ENCODE data around the gene PRKAR2A. TPM values are rescaled to one million over a fixed set of nuclear protein-coding genes. Genes with fewer than 3 reads are reported as not detected.
"Not testable (repeated sequence)": the region's sequence is repeated elsewhere in the genome, so short reads cannot be mapped to it uniquely, and the experiment has no call there.

Gene PRKAR2A
- polyA plus RNA-seq, 4 donors = 31.6 to 50.0 (median 40.4) TPM

DNA sequence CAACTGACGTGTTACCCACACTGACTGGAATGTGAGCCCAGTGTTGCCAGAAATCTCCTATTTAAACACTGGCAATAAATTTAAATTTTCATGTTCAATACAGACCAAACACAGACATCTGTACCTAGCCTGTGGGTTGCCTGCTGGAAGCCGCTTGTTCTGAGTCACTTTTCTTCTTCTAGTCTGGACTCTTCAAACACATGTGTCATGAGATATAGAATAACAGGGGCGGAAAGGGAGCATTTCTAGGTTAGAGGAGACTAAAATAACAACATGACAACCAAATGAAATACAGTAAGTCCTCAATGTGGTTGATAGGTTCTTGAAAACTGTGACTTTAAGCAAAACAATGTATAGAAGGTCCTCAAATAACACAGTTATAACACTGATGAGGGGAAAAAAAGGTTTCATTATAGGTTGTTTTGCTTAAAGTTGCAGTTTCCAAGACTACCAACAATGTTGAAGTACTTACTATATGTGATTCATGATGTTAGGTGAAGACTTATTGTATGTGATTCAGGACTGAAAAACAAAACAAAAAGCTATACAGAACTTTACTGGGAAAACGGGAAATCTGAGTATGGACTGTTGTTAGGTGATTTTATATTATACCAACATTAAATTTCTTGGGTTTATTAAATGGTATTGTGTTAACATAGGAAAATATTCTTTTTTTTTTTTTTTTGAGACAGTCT, 63.1 kb downstream of the PRKAR2A start:
- no peak for DNase-seq (ENCODE audit: low read depth in 4 of 4, low spot score in 3 of 4)

DNA sequence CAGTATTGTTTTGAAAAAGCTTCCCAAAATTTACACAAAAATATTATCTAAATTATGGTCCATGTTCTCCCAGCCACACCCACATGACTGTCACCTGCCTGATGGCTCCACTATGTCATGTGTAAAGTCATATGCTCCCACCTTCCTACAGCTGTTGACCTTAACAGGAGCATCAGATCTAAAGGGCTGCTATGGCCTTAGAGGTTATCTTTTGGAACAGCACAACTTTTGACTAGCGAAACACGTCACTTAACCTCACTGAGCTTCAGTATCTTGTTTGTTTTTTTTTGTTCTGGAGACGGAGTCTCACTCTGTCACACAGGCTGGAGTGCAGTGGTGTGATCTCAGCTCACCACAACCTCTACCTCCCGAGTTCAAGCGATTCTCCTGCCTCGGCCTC, 64.4 kb downstream of the PRKAR2A start:
- no peak for DNase-seq (ENCODE audit: low read depth in 4 of 4, low spot score in 3 of 4)

DNA sequence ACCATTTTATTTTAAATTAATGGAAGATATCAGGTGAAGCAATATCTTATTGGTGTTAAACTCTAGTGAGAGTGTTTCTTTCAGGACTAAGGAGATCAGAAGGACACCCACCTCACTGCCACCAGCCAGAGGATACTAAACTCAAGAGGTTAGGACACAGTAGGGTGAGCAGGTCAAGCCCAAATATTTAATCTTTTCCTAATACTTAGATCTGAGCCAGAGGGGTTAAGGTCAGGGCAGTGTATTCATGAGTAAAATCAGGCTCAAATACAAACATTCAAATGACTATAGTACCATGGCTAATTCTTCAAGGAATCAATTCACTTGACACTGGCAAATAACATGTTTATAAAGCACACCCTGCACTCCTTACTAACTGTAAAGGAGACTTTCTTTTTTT, 65.6 kb downstream of the PRKAR2A start:
- no peak for DNase-seq (ENCODE audit: low read depth in 4 of 4, low spot score in 3 of 4)

DNA sequence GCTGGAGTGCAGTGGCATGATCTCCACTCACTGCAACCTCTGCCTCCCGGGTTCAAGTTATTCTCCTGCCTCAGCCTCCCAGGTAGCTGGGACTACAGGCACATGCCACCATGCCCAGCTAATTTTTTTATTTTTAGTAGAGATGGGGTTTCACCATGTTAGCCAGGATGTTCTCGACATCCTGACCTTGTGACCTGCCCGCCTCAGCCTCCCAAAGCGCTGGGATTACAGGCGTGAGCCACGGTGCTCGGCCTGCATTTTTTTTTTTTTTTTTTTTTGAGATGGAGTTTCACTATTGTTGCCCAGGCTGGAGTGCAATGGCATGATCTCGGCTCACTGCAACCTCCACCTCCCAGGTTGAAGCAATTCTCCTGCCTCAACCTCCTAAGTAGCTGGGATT, 69.1 kb downstream of the PRKAR2A start:
- not testable (repeated sequence) for DNase-seq (ENCODE audit: low read depth in 4 of 4, low spot score in 3 of 4)

DNA sequence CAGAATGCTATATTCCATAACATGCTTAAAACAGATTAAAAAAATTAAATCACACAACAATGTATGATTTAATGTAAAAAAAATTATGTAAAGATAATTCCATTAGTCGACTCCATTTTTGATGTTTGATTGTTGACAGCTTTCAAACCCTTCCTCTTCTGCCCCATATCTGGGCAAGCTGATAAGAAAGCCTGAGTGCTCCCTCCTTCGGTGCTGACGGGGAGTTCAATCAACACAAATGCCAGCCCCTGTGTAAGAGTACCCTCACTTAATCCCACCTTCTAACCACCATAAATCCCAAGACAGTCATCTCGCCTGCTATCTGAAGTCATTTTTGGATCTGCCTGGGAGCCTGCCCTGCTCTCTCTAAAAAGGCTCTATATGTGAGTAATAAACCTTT, 70.8 kb downstream of the PRKAR2A start:
- no peak for DNase-seq (ENCODE audit: low read depth in 4 of 4, low spot score in 3 of 4)

DNA sequence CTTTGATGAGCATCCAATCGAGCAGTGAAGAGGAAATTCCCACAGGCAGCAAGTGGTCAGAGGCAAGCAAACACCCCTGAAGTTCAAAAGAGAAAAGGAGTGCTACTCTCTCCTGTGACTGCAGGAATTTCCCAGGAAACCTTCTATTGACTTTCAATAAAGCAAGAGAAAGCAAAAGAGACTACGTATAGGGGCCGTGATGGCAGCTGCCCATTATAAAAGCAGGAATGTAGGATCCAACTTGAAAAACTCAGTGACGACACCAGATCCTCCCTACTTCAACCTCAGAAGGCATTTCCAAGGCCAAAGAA, 77.5 kb downstream of the PRKAR2A start:
- no peak for DNase-seq (ENCODE audit: low read depth in 4 of 4, low spot score in 3 of 4)

DNA sequence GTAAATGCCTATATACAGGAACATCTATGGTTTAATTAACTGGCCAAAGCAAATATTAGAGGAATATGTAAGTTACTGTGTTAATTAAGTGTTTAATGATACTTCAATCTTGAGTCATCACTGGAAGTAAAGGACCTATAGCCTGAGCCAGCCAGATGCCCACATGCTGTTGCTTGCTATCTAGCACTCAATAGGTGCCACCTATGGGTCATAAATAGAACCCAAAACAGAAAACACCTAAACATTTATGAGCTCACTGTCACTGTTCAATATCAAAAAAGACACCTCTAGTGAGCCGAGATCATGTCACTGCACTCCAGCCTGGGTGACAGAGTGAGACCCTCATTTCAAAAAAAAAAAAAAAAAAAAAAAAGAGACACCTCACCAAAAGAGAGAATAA, 82.3 kb downstream of the PRKAR2A start:
- no peak for DNase-seq (ENCODE audit: low read depth in 4 of 4, low spot score in 3 of 4)

DNA sequence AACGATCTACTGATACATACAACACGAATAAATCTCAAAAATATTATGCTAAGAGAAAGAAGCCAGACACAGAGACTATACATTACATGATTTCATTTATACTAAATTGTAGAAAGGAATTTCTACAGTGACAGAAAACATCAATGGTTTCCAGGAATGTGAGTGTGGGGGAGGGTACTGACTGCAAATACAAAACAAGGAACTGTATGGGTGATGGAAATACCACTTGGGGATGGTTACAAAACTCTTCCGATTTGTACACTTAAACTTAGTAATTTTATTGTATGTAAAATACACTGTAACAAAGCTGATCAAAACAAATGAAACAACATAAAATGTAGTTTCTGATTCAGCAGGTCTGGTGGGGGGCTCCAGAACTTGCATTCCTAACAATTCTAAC, 84.9 kb downstream of the PRKAR2A start:
- no peak for DNase-seq (ENCODE audit: low read depth in 4 of 4, low spot score in 3 of 4)

DNA sequence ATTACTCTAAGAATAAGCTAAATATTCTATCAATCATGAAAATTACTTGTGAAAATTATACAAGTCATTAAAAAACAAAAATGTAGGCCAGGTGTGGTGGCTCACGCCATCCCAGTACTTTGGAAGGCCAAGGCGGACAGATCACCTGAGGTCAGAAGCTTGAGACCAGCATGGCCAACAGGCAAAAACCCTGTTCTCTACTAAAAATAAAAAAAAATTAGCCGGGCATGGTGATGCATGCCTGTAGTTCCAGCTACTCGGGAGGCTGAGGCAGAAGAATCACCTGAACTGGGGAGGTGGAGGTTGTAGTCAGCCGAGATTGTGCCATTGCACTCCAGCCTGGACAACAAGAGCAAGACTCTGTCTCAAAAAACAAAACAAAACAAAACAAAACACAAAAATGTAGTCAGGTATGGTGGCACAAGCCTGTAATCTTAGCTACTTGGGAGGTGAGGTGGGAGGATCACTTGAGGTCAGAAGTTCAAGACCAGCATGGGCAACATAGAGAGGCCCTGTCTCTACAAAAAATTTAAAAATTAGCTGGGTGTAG, 87.6 kb downstream of the PRKAR2A start:
- DNase-seq (ENCODE audit: low read depth in 4 of 4, low spot score in 3 of 4) = not testable (repeated sequence)

DNA sequence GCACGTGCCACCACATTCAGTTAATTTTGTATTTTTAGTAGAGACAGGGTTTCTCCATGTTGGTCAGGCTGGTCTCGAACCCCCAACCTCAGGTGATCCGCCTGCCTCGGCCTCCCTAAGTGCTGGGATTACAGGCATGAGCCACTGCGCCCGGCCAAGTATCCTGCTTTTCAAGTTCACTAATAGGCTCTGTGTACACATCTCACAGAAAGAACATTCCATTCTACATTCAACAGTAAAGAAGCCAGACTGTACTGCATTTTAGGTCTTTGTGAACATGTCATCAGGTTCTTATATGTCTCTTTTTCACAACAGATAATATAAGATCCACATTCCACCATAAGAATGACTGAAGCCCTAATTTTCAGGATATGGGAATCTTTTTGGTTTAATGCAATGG, 88.1 kb downstream of the PRKAR2A start:
- DNase-seq (ENCODE audit: low read depth in 4 of 4, low spot score in 3 of 4) = not testable (repeated sequence)

DNA sequence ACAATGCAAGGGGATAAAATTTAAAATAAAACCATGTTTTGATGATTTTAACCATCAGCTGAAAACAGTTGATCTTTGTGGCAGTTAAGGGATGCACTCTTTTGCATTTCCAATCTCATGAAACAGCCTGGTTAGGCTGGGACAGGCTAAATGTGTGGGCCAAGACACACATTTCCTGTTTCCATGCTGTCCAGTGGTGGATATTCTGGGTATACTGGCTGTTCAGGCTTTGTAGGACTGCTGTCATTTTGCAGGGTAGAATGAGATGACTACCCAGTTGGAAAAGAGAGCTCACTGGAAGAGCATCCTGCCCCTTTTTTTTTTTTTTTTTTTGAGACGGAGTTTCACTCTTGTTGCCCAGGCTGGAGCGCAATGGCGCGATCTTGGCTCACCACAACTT, 88.6 kb downstream of the PRKAR2A start:
- DNase-seq (ENCODE audit: low read depth in 4 of 4, low spot score in 3 of 4) = no peak

DNA sequence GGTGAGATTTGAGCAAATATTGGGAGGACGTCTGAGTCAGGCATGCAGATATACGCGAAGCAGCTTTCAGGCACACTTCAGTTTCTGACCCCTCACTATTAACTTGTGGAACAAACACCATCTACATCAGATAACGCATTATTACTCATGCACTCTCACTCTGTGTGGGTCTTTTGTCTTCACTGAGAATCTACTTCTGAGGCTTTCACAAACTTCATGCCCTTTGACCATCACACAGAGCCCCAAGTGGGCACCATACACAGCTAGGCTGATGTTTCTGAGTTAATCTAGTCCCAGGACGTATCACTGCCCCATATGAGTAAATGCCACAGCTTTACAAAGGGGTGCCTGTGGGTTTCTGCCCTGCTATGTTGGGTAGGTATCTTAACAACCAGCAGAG, 91.0 kb downstream of the PRKAR2A start:
- no peak for DNase-seq (ENCODE audit: low read depth in 4 of 4, low spot score in 3 of 4)

DNA sequence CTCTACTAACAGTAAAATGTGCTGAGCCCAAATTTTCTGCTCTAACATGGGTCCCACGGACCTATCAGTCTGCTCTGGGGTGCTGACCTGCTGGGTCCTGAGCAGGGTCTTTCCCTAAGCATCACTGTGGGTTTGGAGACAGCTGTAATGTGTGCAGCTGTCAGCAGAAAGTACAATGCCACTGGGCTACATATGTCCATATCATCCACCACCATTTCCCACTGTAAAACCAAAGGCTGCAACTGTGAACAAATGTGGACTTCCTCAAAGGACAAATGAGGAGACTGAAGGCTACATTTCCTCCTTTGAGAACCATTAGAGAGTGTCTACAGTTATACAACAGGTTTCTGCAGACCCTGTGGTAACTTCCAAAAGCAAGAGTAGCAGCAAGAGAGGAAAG, 96.8 kb downstream of the PRKAR2A start:
- no peak for DNase-seq (ENCODE audit: low read depth in 4 of 4, low spot score in 3 of 4)

DNA sequence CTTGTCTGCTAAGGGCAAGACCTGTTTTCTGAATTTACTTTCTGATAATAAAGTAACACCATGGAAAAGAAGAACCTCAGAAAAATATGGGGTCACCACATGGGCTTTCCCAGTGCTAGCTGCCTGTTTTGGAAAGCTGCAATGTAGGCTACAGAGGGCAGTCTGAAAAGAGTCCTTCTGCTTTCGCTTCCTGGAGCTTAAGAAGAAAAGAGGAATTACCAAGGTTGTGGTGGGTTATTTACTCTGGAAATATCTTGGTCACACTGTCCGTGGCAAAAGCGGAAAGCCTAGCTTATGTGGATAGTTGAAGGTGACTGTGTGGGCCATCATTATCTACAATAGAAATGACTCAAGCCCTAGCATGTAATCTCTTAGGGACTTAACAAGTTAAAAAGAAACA, 98.9 kb downstream of the PRKAR2A start:
- no peak for DNase-seq (ENCODE audit: low read depth in 4 of 4, low spot score in 3 of 4)

DNA sequence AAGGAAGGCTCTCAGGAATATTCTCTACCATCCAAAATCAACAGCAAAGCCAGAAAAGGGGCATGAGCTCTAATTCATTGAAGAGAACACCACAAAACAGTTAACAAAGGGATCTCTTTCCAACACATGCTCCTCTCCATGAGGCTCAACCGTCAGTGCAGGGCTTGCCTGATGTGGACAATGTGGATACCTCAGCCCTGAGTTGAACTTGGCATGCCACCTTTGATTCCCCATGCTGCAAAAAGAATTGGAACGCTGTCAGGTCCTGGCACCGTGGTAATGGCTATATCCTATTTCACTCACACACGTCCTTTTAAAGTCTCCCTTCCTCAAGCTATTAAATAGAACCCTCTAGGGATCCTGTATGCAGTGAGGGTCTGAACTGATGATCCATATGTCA, 100.0 kb downstream of the PRKAR2A start:
- DNase-seq (ENCODE audit: low read depth in 4 of 4, low spot score in 3 of 4) = no peak

DNA sequence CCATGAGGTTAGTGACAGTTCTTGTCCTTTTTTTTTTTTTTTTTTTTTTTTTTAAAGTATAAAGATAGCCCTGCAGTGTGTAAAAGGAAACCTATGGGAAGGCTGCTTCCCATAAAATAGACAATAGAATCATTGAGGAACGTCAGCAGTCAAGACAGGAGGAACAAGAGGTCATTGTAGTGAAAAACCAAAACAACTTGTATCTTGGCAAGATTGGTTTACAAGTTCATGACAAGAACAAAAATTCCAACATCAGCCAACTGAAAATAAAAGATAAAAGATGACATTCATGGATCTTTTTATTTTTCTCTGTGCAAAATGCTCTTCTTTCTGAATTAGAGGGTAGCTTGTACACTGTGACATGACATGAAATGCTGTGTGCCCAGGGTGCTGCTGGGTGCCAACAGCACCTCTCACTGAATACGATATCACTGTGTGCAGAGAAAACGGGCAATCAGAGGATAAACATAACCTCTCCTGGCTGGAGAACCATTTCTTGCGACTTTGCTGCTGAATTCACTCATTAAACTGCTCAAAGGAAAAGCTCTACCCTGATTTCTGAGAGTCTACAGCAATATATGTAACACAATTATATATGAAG, 100.6 kb downstream of the PRKAR2A start:
- no peak for DNase-seq (ENCODE audit: low read depth in 4 of 4, low spot score in 3 of 4)

DNA sequence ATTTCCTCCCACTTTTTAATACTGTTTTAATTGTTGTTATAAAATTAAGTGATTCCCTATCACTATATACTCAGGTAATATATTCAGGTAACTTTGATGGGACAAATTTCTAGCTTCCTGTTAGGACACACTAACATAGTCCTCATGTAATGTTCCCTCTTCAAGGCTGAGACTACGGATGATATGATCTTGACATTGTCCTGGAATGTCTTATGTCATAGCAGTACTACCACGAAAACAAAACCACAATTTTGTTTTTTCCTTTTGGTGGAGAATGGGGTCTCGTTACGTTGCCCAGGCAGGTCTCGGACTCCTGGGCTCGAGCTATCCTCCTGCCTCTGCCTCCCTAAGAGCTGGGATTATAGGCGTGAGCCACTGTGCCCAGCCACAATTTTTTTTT, 103.9 kb downstream of the PRKAR2A start:
- no peak for DNase-seq (ENCODE audit: low read depth in 4 of 4, low spot score in 3 of 4)

DNA sequence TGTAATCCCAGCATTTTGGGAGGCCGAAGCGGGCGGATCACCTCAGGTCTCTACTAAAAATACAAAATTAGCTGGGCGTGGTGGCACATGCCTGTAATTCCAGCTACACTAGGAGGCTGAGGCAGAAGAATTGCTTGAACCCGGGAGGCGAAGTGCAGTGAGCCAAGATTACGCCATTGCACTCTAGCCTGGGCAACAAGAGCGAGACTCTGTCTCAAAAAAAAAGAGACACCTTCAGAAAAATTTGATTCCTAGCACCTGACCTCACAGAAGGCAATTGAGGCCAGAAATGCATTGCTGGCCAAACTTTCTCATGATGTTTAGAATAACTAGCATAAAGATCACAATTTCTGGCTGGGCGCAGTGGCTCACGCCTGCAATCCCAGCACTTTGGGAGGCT, 106.4 kb downstream of the PRKAR2A start:
- not testable (repeated sequence) for DNase-seq (ENCODE audit: low read depth in 4 of 4, low spot score in 3 of 4)

DNA sequence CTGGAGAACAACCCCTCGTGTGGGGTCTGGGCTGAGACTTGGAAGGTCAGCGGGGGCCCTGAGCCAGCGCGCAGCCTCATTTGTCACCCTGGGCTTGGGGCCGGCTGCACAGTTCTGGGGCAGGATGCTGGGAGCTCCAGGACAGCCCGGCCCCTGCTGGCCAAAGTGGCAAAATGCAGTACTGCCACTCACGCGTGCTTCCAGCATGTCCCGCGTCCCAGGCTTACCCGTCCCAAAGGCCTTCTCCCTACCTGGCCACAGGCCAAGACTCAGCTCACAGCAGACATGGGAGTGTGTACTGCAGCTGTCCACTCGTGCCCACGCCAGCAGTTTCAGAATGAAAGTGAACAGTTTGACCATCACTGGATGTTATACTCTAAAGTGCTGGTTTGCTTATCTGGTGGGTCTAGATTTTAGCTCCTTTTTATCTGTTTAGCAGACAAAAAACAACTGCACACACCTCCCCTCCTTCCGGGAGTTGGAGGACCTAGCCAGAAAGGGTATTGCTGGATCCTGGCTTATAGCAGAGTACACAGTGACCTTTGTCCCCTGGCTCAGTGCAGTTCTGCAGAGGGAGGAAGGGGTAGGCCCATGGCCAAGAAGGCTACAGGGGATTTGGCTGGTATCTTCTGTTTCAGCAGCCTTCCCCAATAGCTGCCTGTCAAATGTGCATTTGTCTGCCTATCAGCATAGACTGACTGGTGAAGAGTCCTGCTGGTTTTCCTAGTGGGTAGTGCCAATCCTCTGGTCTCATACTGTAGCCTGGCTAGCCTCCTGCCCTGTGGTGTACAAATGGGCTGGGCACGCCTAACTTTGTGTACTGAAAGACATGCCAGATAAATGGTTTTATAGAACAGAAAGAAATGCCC, 107.5 kb downstream of the PRKAR2A start:
- no peak for DNase-seq (ENCODE audit: low read depth in 4 of 4, low spot score in 3 of 4)

DNA sequence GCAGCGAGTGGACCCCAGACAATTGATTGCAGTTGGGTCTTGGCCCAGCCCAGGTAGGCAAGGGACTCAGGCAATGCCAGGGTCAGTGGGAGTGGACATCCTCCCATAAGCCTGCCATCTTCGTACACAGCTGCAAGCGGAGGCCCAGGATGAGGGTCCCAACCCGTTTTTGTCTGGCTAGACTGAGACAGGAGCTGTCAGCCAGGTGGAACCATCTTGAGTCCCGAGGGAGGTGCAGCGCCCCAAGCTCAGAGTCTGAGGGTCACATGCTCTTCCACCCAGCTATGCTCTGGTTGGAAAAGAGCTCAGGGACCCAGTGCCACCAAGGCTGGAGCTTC, 108.1 kb downstream of the PRKAR2A start:
- no peak for DNase-seq (ENCODE audit: low read depth in 4 of 4, low spot score in 3 of 4)

DNA sequence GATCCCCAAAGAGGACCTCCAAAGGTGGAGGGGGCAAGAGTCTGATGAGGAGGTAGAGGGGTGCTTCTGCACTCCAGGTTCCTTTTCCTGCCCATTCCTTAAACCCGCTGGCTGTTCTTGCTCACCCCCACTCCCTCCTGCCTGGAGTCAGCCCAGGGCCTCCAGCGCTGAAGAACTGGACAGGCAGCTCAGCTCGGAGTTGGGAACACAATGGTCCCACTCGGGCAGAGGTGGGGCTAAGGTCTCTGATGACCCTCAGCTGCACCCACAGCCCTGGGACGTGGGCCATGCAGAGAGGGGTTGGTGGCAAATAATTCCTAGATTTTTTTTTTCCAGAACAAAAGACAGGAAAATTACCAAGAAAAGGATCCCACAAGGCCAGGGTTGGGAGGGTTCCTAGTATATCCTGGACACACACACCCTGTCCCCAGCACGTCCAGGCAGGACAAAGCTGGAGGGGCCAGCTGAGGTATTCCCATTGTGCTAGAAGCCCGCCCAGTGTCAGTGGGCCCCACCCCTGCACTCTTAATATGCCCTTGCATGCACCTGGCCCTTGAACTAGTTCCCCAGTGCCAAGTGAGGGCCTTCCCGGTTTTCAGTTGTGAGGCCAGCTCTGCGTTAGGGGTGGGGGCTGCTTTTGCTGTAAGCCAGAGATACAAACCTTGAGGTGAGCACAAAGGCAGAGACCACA, 108.6 kb downstream of the PRKAR2A start:
- DNase-seq (ENCODE audit: low read depth in 4 of 4, low spot score in 3 of 4) = no peak

Measured in left renal pelvis (tissue), 4 donors.